GM12892 (cell line): ENCODE results near the gene MRPS33.
"Not testable (repeated sequence)": the region's sequence is repeated elsewhere in the genome, so short reads cannot be mapped to it uniquely, and the experiment has no call there.

Experiments
- DNase-seq: peaks from one replicate; pipeline ENCODE4 v3.0.0; 2011; ENCODE audit not compliant: insufficient read length
- FAIRE-seq: peaks from 2 replicates; lab custom pipeline; 2011; peaks lifted over from hg19 to GRCh38; lab: Jason Lieb, UNC
- POLR2A ChIP-seq: IDR thresholded peaks from 2 replicates; pipeline ENCODE4 v1.6.1; 2011; ENCODE audit warnings: low read depth, low read length, control low read depth
- POLR2AphosphoS5 ChIP-seq: IDR thresholded peaks from 2 replicates; pipeline ENCODE4 v1.6.1; 2011; ENCODE audit warnings: low read depth, low read length, control low read depth
- TAF1 ChIP-seq: IDR thresholded peaks from 2 replicates; pipeline ENCODE4 v1.6.1; 2011; ENCODE audit warnings: low read depth, mild to moderate bottlenecking, control low read depth, low read length, borderline replicate concordance

MRPS33 gene

GRCh38 chr7:140972876-140973829 is 41.6 kb downstream of the MRPS33 start:
- no peak for TF ChIP-seq TAF1
- TF ChIP-seq POLR2AphosphoS5, result no peak
- TF ChIP-seq POLR2A, result no peak
- FAIRE-seq, result no peak
- no peak for DNase-seq

GRCh38 chr7:140972344-140972743 is 42.4 kb downstream of the MRPS33 start:
- DNase-seq (no peak), FAIRE-seq (no peak)
- TF ChIP-seq TAF1 (no peak), POLR2AphosphoS5 (no peak), POLR2A (no peak)

- no peak for TF ChIP-seq POLR2AphosphoS5
- no peak for DNase-seq
- no peak for FAIRE-seq
Measured at GRCh38 chr7:140967438-140967837, 47.3 kb downstream of the MRPS33 start.

GRCh38 chr7:140966561-140967233 is 48.1 kb downstream of the MRPS33 start:
- DNase-seq (no peak), FAIRE-seq (no peak)
- TF ChIP-seq POLR2A (no peak), POLR2AphosphoS5 (no peak), TAF1 (no peak)

GRCh38 chr7:140961117-140961516 is 53.6 kb downstream of the MRPS33 start:
- TF ChIP-seq POLR2AphosphoS5, result no peak
- no peak for TF ChIP-seq TAF1
- TF ChIP-seq POLR2A, result no peak
- FAIRE-seq (no peak), DNase-seq (no peak)

GRCh38 chr7:140956997-140957396 is 57.8 kb downstream of the MRPS33 start:
- DNase-seq, FAIRE-seq: not testable (repeated sequence)
